ENCODE measurements around the gene TGFBR1.
"Not testable (repeated sequence)": the region's sequence is repeated elsewhere in the genome, so short reads cannot be mapped to it uniquely, and the experiment has no call there.

Gene TGFBR1

DNA sequence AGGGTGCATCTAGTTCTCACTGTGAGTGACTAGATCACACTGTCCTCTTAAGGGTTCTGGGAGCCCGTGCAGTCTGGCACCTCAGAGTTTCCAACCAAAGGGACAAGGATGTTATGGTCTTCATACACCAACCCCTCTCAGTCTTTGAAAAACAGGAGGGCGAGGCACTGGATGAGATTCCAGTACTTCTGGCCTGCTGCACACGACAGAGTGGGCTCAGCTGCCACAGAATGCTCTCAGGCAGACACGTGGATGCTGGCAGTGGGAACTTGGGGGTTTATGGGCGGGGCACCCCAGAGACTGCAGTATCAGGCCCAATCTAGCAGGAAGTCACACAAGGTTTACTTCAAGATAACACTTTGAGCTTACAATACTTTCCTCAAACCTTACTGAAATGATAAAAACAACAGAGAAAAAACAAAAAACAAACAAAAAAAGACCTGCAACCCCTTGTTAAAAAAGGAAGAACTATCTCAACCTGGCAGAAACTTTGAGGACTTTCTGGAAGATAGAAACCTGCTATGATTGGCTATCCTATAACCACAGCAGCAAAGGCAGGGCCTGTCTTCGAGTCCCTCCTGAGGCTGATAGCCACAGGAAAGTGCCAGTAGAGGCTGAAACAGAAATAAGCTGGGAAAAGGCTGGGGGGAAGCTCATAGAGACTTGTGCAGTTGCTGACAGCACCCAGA is 28.3 kb upstream of the TGFBR1 start:
- no peak for FAIRE-seq

DNA sequence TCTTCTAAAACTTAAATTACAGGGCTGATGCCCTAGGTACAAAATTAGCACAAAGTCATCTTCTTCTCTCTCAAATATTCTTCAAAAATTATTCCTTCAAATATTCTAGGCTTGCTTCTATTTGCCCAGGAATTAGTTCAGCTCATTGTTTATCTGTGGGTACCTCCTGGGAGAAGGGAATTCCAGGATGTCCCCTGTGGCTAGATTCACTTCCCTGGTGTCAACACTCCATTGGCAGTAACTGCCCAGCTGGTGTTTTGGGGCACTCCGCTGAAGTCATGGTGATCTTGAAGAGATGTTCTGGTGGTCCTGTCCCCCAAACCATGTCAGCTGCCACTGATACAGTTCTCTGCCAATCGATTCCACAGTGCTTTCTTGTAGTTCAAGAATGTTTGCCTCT is 26.2 kb upstream of the TGFBR1 start:
- no peak for FAIRE-seq

GRCh38 chr9:99079542-99079941 is 25.4 kb upstream of the TGFBR1 start:
- FAIRE-seq, result no peak

- no peak for FAIRE-seq
Measured at GRCh38 chr9:99083051-99083450, 21.9 kb upstream of the TGFBR1 start.

- FAIRE-seq, result no peak
Measured at GRCh38 chr9:99085949-99086948, 18.7 kb upstream of the TGFBR1 start.

DNA sequence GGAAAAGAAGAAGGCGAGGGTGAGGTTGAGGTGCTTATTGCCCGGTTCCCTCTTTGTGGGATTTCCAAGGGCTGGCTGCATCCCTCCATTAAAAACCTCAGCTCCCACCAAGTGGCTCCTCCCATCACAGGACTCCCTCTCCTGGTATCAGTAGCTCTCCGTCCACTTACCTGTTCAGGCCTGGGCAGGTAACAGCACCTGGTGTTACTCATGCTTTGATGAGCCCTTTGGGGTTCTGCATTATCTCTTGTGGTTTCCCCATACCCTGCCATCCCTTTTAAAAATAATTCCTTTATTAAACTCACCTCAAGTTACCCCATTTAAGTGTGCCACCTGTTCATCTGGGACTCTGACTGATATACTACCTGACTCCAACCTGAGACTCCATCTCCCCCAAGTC is 17.5 kb upstream of the TGFBR1 start:
- no peak for FAIRE-seq

DNA sequence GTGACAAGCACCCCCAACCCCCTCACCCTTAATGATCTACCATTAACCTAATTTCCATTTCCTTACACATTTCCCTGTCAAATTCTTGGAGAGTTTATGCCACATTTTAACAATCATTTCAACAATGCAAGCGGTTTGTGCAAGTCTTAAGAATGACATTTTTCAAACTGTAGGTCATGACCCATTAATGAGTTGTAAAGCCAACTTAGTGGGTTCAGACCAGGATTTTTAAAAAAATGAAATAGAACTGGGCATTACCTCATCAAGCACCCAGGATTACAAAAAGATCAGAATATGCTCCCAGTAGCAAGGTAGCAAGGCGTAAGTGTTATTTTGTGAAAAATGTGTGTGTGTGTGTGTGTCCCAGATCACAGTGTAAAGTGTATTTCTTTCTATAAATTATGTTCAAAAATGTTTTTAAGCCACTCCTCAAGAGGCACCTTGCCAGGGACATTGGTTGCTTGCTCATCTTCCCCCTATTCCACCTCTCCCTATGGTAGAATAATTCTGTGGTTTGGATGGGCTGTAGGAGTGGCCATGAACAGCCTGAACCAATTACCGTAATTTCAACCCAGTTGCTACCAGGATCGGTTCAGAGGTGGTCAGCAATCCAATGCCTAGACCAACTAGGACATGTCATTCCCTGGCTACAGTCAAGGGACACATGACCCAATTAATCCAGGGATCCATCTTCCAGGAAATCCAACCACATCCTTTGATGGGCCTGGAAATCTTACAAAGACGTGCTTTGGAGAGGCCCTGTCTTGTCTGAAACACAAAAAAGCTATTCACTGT is 14.4 kb upstream of the TGFBR1 start:
- FAIRE-seq, result no peak

DNA sequence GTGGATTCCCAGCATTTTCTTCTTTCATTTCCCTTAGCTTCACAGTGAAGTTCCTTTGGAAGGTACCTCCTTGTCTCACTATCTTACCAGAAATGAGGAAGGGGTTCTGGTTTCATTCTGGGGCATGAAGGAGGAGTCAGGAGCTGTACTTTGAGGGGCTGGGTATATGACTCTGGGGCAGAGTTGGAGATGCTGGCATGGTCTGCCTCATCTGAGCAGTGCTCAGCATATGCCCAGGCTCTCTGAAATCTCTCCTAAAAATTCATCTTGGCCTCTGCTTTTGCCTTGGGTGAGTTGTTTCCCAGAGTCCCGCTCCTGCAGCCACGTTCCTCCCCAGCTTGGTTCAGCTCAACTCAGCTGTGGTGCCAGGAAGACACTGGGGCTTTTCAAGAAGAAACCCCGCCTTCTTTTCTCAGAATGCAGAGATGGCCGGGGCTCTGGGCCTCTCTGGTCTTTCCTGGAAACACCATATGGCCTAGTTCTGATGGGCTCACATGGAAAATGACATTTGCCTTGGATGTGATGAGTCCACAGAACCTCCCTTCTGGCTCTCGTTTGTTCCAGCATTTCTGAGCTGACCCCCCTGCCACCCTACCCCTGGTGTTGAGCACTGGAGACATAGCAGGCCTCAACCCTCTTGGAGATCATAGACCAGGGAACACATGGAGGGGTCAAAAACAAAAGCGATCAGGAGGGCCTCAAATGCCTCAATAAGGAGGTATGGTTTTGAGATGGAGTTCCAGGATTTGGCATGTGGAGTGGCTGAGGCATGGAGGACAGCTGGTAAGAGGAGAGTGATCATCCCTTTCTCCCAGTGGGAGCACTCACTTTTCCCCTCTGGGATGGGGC is 12.0 kb upstream of the TGFBR1 start:
- no peak for FAIRE-seq

DNA sequence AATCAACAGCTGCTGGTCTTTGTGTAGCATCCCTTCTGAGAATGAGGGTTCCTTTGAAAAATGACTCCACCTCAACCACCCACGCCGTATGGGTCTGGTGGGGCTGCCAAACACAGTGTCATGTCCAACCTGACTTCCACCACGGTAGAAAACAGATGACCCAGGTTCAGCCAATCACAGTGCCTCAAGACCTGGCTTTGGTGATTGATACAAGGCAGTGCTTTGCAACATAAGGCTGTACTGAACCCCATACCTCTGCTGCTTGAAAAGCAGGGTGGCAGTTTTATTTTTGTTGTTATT is 11.5 kb upstream of the TGFBR1 start:
- FAIRE-seq, result no peak

DNA sequence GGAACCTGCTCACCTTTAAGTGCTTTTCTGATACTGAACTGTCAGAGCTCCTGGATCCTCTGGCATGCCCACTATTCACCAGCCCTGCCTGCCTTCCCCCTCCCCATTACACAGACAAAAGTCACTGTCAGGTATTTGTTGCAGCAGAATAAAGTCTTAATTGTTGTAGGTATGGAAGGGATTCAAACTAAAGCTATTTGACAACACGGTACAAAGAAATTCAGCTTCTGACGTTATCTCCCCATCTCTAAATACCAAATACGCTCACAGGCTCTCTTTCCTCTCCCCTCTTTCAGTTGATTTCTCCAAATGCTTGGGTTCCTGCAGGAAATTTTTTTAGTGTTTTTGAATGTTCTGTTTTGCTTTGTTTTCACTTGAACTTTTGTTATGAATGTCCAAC is 9.3 kb upstream of the TGFBR1 start:
- no peak for FAIRE-seq

DNA sequence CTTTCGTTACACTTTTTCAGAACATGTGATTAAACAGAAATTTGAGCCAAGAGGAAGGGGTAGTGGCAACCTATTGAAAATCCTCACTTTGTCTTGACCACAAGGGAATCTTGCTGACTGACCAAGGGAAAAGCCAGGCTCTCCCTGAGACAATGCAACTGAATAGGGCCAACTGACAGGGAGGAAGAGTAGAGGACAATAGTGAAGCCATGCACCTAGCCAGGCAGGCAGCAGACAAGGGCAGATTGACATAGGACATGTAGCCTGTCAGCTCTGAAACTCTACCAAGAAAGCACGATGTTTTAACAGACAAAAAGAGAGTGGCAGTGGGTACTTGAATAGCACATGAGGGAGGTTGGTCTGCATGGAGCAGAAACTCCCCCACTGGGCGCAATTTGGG is 8.5 kb upstream of the TGFBR1 start:
- no peak for FAIRE-seq

- not testable (repeated sequence) for FAIRE-seq
Measured at GRCh38 chr9:99099806-99100585, 4.9 kb upstream of the TGFBR1 start.

GRCh38 chr9:99101271-99101670 is 3.6 kb upstream of the TGFBR1 start:
- FAIRE-seq, result no peak

- FAIRE-seq, result no peak
Measured at GRCh38 chr9:99101812-99102211, 3.1 kb upstream of the TGFBR1 start.

DNA sequence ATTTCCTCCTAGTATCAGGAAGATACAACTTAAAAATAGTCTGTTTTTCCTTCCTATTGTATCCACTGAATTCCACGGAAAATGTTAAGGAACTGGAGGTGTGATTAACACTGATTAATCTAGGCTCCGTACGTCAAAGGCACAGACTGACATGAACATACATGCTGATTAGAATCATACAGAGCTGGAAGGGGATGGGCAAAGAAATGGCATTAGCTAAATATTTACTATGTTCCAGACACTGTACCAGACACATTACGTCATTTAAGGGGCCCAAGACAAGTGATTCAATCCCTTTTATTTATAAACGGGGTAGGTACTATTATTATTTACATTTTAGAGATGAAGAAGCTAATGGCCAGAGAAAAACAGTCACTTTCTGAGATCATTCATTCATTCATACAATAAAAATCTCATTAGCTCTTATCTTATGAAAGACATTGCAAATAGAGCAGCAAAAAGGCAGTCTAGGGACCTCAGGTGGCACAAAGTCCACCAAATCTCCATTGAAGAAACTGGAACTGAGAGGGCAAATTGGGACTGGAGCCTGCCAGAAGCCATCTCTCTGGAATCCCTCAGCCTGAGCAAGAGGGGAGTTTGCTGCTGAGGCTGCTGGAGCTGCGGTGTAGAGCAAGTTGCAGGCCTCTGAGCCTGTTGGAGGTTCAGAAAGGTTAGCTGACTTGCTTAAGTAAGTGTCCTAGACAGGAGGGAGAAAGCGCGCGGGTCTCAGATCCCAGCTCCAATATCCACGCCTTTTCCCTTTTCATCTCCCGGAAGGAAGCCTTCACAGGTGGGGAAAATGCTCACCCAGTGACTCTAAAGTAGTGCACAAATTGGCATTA is 1.6 kb upstream of the TGFBR1 start:
- no peak for FAIRE-seq

DNA sequence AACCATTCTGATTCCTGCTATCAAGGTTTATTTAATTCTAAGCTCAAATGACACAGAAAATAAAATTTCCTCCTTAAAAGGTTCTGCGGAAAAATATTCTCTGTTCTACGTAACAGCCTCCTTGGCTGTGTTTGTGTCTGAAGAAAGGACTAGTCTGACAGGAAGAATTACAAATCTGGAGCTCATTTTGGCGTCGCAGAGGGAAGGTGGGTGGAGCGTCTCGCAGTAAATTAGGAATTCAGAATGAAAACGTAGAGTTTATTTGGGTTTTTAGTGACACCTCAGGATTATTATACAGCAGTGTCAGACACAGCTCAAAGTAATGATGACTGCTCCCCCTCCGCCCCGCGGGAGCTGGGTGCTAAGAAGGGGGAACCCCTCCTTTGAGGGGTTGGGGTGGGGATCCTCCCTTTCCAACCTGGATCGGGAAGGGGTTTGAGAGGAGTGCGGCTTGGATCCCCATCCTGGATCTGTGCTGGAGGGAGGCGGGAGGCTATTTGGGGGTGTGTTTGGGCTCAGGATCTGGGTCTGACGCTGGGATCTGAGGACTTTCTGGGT is 933 bp upstream of the TGFBR1 start:
- no peak for FAIRE-seq

DNA sequence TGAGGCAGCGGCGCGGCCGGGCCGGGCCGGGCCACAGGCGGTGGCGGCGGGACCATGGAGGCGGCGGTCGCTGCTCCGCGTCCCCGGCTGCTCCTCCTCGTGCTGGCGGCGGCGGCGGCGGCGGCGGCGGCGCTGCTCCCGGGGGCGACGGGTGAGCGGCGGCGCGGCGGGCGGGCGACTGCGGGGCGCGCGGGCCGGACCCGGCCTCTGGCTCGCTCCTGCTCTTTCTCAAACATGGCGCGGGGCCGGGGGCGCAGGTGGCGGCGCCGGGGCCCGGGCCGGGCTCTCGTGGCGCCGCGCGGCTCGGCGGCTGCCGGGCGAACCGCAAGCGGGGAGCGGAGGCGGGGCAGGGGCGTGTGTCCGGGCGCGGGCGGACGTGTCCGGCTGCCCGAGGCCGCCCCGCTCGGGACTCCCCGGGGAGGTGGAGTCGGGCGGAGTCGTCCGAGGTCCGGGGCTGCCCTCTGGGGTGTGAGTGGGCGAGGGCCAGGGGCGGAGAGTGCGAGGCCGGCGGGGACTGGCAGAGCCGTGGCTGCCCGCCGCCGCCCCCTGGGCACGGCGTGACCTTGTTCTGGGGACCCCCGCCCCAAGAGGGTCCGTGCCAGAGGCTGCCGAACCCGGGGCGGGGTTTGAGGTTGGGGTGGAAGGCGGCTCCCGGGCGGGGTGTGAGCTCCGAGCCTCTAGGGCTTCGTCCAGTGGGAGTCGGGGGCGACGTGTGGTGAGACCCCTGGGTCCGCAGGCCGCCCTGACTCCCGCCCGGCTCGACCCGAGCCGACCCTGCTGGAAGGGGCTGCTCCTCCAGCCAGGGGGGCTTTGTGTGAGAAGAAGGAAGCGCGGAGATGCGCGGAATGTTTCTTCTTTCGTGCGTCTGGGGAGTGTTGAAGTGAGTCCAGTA is 485 bp downstream of the TGFBR1 start:
- no peak for FAIRE-seq

DNA sequence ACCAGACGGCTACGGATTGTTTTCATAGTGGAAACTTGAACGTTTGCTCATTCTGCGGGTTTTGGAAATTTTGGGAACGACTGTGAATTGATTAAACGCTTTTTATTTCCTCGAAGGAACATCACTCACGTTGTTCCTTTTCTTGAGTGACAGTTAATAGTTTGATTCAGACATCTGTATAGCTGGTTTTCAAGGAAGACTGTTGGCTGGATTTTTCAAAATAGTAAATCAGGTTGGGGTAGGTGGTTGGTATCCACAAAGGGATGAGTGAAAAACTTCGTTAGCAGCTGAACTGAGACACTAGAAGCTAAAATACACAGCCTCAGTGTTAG is 1.1 kb downstream of the TGFBR1 start:
- no peak for FAIRE-seq

- FAIRE-seq, result no peak
Measured at GRCh38 chr9:99107421-99107820, 2.5 kb downstream of the TGFBR1 start.

DNA sequence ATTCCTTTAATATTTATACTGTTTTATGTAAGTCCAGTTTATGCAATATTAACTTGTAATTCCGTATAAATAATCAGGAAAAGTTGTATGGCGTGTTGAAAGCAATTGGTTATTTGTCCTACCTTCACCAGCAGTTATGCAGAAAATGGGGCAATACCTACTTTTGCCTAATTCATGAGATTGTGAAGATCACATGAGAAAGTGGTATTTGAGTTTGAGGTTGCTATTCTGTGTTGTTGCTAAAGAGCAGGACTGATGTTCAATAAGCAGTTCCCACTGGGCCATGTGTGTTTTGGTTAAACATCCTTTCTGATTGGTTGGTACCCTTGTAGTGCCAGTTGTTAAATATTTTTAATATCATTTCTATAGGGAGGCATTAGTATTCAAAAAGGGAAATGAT is 3.2 kb downstream of the TGFBR1 start:
- FAIRE-seq, result no peak
